NCI-H2227 (cell line): Measurements from ENCODE around the gene MRPS18A.
A peak's percentile ranks its signal among the peaks of the same experiment; 100 is the strongest.
"Not testable (repeated sequence)": the region's sequence is repeated elsewhere in the genome, so short reads cannot be mapped to it uniquely, and the experiment has no call there.

Experiments used
- DNase-seq: peaks from one replicate; lab custom pipeline; 2025; ENCODE audit not compliant: unreplicated experiment; lab: John Stamatoyannopoulos, UW

MRPS18A gene

GRCh38 chr6:43717822-43718221, 30.2 kb upstream of the MRPS18A start:
- no peak for DNase-seq

DNA sequence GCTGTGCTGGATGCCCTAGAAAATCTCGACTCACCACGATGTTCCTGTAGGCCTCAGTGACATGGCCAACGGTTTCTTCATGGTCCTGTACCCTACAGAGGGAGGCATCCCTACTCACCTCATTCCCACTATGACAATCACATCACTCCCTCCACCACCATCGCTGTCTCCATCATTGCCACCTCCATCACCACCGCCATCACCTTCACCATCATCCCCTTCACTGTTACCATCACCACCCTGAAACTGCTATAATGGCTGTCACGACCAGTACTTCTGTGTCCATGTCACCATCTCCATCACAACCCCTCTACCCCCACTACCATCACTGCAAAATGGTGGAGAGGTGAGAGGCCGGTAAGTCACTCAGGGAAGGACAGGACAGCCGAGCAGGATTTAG, 29.8 kb upstream of the MRPS18A start:
- DNase-seq: no peak

DNA sequence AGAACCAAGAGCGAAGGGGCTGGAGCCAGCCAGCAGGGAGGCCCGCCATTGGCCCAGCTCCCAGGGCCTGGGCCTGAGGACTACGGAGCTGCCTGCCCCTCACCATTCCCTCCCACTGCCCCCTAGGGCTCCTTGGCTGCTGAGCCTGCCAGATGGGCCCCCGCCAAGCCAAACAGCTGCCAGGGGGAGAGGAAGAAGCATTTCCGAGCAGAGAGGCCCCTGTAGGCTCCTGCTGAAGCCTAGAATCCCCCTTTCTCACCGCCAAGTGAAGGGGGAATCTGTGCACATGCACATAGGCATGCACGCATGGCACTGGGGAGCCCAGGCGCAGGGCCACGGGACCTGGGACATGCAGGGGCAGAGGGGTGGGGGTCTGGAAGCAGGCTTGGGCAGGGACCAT, 28.5 kb upstream of the MRPS18A start:
- no peak for DNase-seq

- DNase-seq: no peak
These were observed 27.6 kb upstream of the MRPS18A start for GRCh38 chr6:43715056-43715788.

DNA sequence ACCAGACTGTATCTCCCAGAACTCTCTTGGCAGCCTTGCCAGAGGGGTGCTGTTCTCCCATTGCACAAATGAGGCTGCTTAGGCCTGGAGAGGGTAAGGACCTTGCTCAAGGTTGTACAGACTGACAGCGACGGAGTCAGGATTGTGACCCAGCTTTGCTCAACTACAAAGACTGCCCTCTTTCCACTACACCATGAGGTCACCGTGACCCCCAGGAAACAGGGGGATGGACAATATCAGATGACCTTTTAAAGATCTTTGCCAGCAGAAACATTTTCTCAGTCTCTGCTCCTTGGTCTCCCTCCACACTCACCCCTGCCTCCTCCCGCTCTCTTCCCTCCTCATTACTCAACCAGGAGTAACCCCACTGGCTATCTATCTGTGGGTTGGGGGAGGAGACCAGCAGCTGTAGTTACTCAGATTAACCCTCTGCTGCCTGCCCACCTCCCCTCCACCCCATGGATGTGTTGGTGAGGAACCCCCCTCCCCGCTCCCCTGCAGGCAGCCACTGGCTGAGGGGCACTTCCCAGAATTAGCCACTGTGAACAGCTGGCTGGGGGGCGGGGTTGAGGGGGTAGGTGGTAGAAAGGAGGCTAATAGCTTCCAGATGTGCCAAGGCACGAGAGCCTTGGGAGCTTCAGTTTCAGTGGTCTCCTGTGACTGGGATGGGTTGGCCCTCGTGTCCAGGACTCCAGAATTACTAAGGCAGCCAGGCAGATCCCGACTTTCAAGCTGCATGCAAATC, 26.9 kb upstream of the MRPS18A start:
- no peak for DNase-seq

- DNase-seq: no peak
These were observed 26.2 kb upstream of the MRPS18A start for GRCh38 chr6:43713643-43714310.

- no peak for DNase-seq
These were observed 25.0 kb upstream of the MRPS18A start for GRCh38 chr6:43712579-43712978.

GRCh38 chr6:43710576-43710975, 23.0 kb upstream of the MRPS18A start:
- DNase-seq: no peak

- no peak for DNase-seq
These were observed 22.2 kb upstream of the MRPS18A start for GRCh38 chr6:43709654-43710303.

DNA sequence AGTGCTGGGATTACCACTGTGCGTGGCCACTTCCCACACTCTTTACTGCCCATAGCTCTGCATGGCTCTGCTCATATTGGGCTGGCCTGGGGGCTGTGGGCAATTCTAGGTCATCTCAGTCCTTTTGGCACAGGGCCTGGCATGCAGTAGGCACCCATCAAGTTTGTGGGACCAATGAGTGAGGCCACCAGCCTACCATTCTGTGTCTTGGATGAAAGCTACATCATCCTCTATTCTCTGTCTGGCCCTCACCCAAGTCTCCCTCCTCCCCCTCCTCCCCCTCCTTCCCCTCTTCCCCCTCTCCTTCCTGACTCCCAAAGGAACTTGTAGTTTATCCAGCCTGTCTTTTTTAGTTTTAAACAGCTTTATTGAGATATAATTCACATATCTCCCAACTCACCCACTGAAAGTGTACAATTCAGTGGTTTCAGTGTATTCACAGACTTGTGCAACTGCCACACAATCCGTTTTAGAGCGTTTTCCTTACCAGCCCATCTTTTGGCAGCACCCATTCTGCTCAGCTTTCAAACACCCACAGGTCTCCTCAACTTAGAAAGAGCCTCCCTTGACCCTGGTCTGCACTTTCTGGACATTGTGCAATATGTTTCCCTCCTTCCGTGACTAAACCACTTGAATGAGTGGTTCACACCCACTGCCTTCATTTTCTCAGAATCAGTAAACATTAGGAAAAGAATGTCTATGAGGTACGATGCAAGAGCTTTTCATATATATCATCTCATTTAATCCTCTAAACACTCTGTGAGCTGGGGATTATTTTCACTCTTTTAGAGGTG, 21.5 kb upstream of the MRPS18A start:
- no peak for DNase-seq

DNA sequence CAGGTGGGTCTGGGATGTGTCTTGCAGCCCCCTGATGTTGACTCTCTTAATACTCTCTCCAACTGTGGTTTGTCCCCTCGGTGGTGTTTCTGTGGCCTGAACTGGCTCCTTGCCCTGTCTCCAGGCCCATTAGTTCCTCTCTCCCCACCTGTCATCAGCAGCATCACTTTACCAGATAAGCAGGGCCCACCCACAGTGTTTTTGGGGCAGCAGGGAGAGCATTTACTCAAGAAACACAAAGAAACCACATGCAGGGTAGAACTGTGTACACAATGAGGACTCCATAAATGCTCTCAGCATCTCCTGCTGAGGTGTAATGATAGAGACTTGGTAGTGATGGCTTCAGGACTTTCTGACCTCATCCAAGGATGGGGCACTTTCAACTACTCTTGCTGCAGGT, 20.2 kb upstream of the MRPS18A start:
- no peak for DNase-seq

GRCh38 chr6:43707269-43707668, 19.7 kb upstream of the MRPS18A start:
- DNase-seq: no peak

DNA sequence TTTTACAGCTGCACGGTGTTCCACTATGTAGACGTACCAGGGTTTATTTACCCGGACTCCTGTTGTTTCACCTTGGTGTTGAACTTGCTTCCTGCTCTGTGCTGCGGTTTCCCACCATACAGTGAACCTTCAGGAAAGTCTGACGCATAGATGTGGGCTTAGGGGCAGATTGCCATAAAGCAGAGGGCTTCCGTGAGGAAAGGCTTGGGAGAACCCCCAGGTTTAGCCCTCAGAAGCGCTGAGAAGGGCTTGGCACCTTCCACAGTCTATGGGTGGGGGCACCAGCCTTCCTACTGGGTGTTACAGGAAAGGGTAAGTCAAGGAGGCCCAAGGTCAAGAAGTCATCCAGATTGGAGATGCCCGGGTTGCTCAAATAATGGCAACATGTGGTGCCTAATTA, 19.2 kb upstream of the MRPS18A start:
- DNase-seq: no peak

- DNase-seq: no peak
These were observed 18.4 kb upstream of the MRPS18A start for GRCh38 chr6:43705996-43706395.

GRCh38 chr6:43703512-43704429, 16.2 kb upstream of the MRPS18A start:
- DNase-seq: no peak

GRCh38 chr6:43702534-43703440, 15.2 kb upstream of the MRPS18A start:
- peak; percentile 92 for DNase-seq

DNA sequence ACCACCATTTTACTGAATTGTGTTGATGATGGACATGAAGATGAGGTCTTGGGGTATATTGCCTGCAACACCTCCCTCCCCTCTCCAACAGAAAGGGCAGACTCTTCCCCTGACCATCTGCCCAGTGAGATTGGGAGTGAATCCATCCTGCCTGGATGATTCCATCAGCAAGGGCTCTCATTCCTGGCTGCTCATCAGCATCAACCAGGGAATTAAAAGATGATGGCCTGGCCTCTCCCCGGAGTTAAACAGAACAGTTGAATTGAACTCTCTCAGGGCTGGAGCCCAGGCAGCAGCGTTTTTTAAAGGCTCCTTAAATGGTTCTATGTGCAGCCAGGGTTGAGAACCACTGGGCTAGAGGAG, 14.6 kb upstream of the MRPS18A start:
- no peak for DNase-seq

DNA sequence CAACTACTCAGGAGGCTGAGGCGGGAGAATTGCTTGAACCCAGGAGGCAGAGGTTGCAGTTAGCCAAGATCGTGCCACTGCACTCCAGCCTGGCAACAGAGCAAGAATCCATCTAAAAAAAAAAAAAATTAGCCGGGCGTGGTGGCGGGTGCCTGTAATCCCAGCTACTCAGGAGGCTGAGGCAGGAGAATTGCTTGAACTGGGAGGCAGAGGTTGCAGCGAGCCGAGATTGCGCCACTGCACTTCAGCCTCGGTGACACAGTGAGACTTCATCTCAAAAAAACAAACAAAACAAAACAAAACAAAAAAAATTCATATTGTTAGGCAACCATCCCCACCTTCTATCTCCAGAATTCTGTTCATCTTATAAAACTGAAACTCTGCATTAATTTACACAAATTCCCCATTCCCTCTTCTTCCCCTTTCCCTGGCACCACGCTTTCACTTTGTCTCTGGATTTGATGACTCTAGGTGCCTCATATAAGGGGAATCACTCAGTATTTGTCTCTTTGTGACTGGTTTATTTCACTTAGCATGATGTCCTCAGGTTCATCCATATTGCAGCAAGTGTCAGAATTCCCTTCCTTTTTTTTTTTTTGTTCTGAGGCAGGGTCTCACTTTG, 13.5 kb upstream of the MRPS18A start:
- DNase-seq: not testable (repeated sequence)
